ENCODE results near the gene MBOAT2.

Gene MBOAT2

GRCh38 chr2:8819194-8819593 lies 184.3 kb downstream of the MBOAT2 start:
- no peak for TF ChIP-seq CTCF (IDR thresholded peaks at IDR 0.05; ENCODE audit: borderline replicate concordance, control extremely low read depth, extremely low read depth, insufficient read depth, missing control alignments)
- in situ Hi-C loops (cut with MboI; ENCODE audit: low sequenced_read_pairs, unreplicated experiment) = no loop called here
- no peak for DNase-seq (ENCODE audit: low spot score)

GRCh38 chr2:8817221-8817620 lies 186.3 kb downstream of the MBOAT2 start:
- TF ChIP-seq CTCF (IDR thresholded peaks at IDR 0.05; ENCODE audit: borderline replicate concordance, control extremely low read depth, extremely low read depth, insufficient read depth, missing control alignments) = no peak
- in situ Hi-C loops (cut with MboI; ENCODE audit: low sequenced_read_pairs, unreplicated experiment) = no loop called here
- DNase-seq (ENCODE audit: low spot score) = no peak

- no peak for DNase-seq (ENCODE audit: low spot score)
- in situ Hi-C loops (cut with MboI; ENCODE audit: low sequenced_read_pairs, unreplicated experiment) = no loop called here
- TF ChIP-seq CTCF (IDR thresholded peaks at IDR 0.05; ENCODE audit: borderline replicate concordance, control extremely low read depth, extremely low read depth, insufficient read depth, missing control alignments) = no peak
These were observed 196.4 kb downstream of the MBOAT2 start for GRCh38 chr2:8806885-8807704.

- TF ChIP-seq CTCF (IDR thresholded peaks at IDR 0.05; ENCODE audit: borderline replicate concordance, control extremely low read depth, extremely low read depth, insufficient read depth, missing control alignments) = no peak
- in situ Hi-C loops (cut with MboI; ENCODE audit: low sequenced_read_pairs, unreplicated experiment) = no loop called here
- no peak for DNase-seq (ENCODE audit: low spot score)
These were observed 197.9 kb downstream of the MBOAT2 start for GRCh38 chr2:8805278-8806210.

GRCh38 chr2:8803658-8804379 lies 199.7 kb downstream of the MBOAT2 start:
- in situ Hi-C loops (cut with MboI; ENCODE audit: low sequenced_read_pairs, unreplicated experiment) = no loop called here
- peak; percentile 65 for DNase-seq (ENCODE audit: low spot score)
- TF ChIP-seq CTCF (IDR thresholded peaks at IDR 0.05; ENCODE audit: borderline replicate concordance, control extremely low read depth, extremely low read depth, insufficient read depth, missing control alignments) = no peak

- no peak for TF ChIP-seq CTCF (IDR thresholded peaks at IDR 0.05; ENCODE audit: borderline replicate concordance, control extremely low read depth, extremely low read depth, insufficient read depth, missing control alignments)
- in situ Hi-C loops (cut with MboI; ENCODE audit: low sequenced_read_pairs, unreplicated experiment) = no loop called here
- DNase-seq (ENCODE audit: low spot score) = no peak
These were observed 200.7 kb downstream of the MBOAT2 start for GRCh38 chr2:8802741-8803140.

Data from GM13976 (cell line).